BE2C (cell line): ENCODE data around the gene ZNF83.

Experiments
- DNase-seq: peaks from one replicate; pipeline ENCODE4 v3.0.0-alpha.2; 2020
- H3K27me3 ChIP-seq: fragments of 250-450 bp; sonication (Bioruptor Pico); 2 replicates; pipeline ENCODE4 v1.5.1; 2020; ENCODE audit warnings: mild to moderate bottlenecking
- H3K36me3 ChIP-seq: fragments of 250-450 bp; sonication (Bioruptor Pico); 2 replicates; pipeline ENCODE4 v1.5.1; 2020; ENCODE audit warnings: mild to moderate bottlenecking
- H3K4me1 ChIP-seq: fragments of 250-450 bp; sonication (Bioruptor Pico); 2 replicates; pipeline ENCODE4 v1.5.1; 2020
- H3K4me3 ChIP-seq: 2 replicates; pipeline ENCODE4 v1.5.1; 2011; ENCODE audit warnings: low read depth, low read length
- H3K9me3 ChIP-seq: fragments of 250-450 bp; sonication (Bioruptor Pico); 2 replicates; pipeline ENCODE4 v1.5.1; 2020
- TF ChIP-seq, protein P1 (sequence below): IDR thresholded peaks from 2 replicates; pipeline ENCODE4 v1.5.1; 2012; ENCODE audit warnings: mild to moderate bottlenecking, low read depth, low read length

The ZNF83 gene

DNA sequence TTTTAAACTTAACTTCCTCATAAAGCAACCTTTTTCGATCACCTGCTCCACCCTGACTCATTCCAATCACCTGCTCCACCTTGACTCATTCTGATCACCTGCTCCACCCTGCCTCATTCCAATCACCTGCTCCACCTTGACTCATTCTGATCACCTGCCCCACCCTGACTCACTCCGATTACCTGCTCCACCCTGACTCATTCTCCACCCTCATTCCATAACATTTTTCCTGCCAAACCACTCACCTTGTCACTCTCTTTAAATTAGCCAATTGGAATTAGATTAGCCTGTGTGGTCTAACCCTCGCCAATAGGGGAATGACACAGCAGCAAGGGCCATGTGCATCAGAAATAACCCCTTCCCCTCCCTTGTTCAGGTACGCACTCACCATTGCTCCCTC lies 31.9 kb upstream of the ZNF83 start:
- TF ChIP-seq, protein P1, sequence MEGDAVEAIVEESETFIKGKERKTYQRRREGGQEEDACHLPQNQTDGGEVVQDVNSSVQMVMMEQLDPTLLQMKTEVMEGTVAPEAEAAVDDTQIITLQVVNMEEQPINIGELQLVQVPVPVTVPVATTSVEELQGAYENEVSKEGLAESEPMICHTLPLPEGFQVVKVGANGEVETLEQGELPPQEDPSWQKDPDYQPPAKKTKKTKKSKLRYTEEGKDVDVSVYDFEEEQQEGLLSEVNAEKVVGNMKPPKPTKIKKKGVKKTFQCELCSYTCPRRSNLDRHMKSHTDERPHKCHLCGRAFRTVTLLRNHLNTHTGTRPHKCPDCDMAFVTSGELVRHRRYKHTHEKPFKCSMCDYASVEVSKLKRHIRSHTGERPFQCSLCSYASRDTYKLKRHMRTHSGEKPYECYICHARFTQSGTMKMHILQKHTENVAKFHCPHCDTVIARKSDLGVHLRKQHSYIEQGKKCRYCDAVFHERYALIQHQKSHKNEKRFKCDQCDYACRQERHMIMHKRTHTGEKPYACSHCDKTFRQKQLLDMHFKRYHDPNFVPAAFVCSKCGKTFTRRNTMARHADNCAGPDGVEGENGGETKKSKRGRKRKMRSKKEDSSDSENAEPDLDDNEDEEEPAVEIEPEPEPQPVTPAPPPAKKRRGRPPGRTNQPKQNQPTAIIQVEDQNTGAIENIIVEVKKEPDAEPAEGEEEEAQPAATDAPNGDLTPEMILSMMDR = no peak
- no peak for DNase-seq
- Histone ChIP-seq H3K4me1 (no peaks in the 10 kb centered on the region), H3K36me3 (no peaks in the 10 kb centered on the region), H3K4me3 (no peak overlapping the region), H3K9me3 (no peaks in the 10 kb centered on the region), H3K27me3 (no peaks in the 10 kb centered on the region)

DNA sequence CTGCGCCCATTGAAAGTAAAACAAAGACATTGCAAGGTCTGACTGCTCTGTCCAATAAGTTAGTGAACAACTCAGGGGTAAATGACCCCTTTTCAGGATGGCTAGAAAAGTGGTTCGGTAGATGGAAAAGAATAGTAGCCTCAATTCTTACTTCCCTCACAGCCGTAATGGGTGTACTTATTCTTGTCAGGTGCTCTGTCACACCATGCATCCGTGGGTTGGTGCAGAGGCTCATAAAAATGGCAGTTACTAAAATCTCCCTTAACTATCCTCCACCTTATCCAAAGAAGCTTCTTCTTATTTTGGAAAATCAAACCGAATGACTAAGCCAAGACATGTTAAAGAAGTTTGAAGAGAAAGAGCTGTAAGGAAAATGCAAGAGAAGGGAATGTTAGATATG lies 31.4 kb upstream of the ZNF83 start:
- no peaks in the 10 kb centered on the region for H3K36me3 ChIP-seq
- no peaks in the 10 kb centered on the region for H3K27me3 ChIP-seq
- H3K4me3 ChIP-seq = no peak overlapping the region
- H3K4me1 ChIP-seq = no peaks in the 10 kb centered on the region
- H3K9me3 ChIP-seq = no peaks in the 10 kb centered on the region
- TF ChIP-seq, protein P1 = no peak
- no peak for DNase-seq

DNA sequence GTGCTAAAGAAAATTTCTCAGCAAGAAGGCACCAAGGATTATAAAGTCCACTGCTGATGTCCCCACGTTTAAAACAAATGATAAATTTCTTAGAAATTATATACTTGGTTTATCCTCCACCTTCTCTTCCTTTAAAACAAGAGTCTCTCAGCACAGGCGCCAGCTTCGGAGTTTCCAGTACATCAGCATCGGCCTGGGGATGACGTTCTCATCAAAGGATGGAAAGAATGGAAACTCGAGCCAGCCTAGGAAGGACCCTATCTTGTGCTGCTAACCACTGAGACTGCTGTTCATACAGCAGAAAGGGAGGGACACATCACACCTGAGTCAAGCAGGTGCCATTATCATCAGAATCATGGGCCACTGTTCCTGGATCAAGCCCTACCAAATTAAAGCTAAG lies 29.8 kb upstream of the ZNF83 start:
- H3K27me3 ChIP-seq = no peaks in the 10 kb centered on the region
- TF ChIP-seq, protein P1 = no peak
- H3K4me1 ChIP-seq = no peaks in the 10 kb centered on the region
- no peaks in the 10 kb centered on the region for H3K36me3 ChIP-seq
- no peak overlapping the region for H3K4me3 ChIP-seq
- DNase-seq = no peak
- H3K9me3 ChIP-seq = no peaks in the 10 kb centered on the region

DNA sequence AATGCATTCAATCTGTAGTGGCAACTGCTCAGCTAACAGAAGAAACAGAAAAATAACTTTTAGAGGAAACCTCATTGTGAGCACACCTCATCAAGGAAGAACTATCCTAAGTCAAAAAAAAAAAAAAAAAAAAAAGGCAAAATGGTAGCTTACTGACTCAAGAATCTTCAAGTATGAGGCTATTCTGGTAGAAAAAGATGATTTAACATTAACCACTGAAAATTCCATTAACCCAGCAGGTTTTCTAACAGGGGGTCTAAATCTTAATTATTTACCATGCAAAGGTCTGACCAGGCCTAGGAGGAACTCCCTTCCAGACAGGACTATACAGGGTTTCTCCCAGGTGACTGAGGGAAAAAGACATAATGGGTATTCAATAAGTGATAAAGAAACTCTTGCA lies 28.4 kb upstream of the ZNF83 start:
- Histone ChIP-seq H3K4me3 (no peak overlapping the region), H3K36me3 (no peaks in the 10 kb centered on the region), H3K9me3 (no peaks in the 10 kb centered on the region), H3K4me1 (no peaks in the 10 kb centered on the region), H3K27me3 (no peaks in the 10 kb centered on the region)
- DNase-seq = no peak
- TF ChIP-seq, protein P1 = no peak

DNA sequence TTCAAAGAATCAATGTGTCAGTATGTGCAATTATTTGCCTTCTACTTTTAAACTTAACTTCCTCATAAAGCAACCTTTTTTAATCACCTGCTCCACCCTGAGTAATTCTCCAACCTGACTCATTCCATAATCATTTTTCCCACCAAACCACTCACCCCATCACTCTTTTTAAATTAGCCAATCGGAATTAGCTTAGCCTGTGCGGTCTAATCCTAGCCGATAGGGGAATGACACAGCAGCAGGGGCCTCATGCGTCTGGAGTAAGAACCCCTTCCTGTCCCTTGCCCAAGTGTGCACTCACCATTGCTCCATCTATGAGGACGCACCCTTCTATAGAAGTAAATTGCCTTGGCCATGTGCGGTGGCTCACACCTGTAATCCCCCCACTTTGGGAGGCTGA lies 27.4 kb upstream of the ZNF83 start:
- H3K4me3 ChIP-seq = no peak overlapping the region
- no peaks in the 10 kb centered on the region for H3K4me1 ChIP-seq
- H3K9me3 ChIP-seq = no peaks in the 10 kb centered on the region
- no peaks in the 10 kb centered on the region for H3K27me3 ChIP-seq
- DNase-seq = no peak
- H3K36me3 ChIP-seq = no peaks in the 10 kb centered on the region
- TF ChIP-seq, protein P1 = no peak

DNA sequence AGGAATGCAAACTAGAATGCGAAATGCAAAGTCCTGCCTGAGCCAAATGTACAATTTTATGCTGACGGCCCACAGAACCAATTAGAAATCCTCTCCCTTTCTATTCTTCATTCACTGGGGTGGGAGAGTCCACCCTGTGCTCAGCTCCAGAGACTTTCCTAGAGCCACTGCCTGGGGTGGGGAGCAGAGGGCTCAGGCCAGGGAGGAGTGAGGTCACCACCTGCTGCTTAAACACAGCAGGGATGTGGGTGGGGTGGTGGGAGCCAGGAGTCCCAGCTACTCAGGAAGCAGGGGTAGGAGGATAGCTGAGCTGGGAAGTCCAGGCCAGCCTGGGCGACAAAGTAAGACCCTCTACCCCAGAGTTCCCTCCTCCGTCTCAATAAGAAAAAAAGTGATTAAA lies 26.9 kb upstream of the ZNF83 start:
- Histone ChIP-seq H3K36me3 (no peaks in the 10 kb centered on the region), H3K4me3 (no peak overlapping the region), H3K27me3 (no peaks in the 10 kb centered on the region), H3K9me3 (no peaks in the 10 kb centered on the region), H3K4me1 (no peaks in the 10 kb centered on the region)
- TF ChIP-seq, protein P1 = no peak
- no peak for DNase-seq
